HG03354 (cell line): ENCODE measurements around the gene PCNT.
"Not testable (repeated sequence)": the region's sequence is repeated elsewhere in the genome, so short reads cannot be mapped to it uniquely, and the experiment has no call there.

ENCODE experiments used
- ATAC-seq: cut with Tn5 transposase; IDR thresholded peaks from one replicate; pipeline ENCODE4 v1.9.1; 2021; ENCODE audit warnings: mild to moderate bottlenecking; ENCODE audit not compliant: unreplicated experiment, poor library complexity, severe bottlenecking

PCNT gene

DNA sequence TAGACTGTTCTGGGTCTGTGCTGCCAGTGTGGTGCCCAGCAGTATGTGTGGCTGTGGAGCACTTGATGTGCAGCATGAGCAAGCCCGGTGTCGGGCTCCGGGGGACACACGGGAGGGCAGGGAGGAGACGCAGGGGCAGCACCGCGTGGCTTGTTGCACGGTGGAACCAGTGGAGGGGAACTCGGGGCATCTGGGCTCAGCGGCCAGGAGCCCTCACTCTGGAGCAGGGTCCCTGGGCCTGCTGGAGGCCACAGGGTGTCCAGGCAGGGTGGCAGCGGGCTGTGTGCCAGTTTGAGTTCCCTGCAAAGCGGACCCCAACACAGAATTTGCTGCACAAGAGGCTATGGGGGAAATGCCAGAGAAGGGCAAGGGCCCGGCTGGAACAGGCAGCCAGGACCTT lies 30.6 kb downstream of the PCNT start:
- ATAC-seq, result no peak

DNA sequence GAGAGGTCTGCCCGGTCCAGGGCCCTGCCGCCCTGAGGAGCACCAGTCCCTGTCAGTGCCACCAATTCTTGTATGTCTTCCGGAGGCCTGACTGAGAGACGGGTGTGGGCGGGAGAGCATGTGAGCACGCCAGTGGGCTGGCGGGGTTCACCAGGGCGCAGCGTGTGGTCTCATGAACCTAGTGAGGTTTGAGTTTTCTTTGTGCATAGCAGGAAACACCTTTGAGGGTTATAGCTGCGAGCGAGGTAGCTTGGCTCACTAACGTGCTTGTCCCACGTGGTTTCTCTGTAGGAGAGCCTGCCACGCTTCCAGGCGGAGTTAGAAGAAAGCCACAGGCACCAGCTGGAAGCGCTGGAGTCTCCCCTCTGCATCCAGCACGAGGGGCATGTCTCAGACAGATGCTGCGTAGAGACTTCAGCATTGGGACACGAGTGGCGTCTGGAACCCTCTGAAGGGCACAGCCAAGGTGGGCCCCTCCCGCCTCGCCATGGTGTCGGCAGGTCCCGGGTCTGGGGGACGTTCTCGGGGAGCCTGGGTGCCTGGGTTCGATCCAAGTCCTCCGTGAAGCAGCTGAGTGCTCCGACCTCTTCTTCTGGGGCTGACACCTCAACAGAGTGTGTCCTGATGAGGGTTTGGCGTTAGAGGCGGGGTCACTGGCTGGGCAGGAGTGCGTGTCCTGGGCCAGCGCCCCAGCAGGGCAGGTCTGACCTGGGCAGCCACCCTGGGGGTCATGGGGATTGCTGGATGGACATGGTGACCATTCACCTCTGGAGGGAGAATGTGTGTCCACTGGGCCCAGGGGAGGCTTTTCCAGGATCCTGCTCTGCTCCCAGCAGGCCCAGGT lies 31.4 kb downstream of the PCNT start:
- ATAC-seq, result no peak

DNA sequence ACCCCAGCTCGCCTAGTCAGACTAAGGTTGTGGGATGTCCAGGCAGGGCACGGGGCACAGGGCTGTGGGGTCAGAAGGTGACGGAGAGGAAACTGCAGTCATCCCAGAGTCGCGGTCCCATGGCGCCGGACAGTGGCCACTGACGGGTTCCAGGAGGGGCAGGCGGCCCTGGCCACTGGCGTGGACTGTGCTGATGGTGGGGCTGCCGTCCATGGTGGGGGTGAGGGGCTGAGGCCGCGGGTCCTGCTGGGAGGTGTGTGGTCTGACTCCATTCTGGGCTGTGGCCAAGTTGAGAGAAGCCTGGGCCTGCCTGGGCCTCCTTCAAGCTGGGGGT lies 32.0 kb downstream of the PCNT start:
- no peak for ATAC-seq

DNA sequence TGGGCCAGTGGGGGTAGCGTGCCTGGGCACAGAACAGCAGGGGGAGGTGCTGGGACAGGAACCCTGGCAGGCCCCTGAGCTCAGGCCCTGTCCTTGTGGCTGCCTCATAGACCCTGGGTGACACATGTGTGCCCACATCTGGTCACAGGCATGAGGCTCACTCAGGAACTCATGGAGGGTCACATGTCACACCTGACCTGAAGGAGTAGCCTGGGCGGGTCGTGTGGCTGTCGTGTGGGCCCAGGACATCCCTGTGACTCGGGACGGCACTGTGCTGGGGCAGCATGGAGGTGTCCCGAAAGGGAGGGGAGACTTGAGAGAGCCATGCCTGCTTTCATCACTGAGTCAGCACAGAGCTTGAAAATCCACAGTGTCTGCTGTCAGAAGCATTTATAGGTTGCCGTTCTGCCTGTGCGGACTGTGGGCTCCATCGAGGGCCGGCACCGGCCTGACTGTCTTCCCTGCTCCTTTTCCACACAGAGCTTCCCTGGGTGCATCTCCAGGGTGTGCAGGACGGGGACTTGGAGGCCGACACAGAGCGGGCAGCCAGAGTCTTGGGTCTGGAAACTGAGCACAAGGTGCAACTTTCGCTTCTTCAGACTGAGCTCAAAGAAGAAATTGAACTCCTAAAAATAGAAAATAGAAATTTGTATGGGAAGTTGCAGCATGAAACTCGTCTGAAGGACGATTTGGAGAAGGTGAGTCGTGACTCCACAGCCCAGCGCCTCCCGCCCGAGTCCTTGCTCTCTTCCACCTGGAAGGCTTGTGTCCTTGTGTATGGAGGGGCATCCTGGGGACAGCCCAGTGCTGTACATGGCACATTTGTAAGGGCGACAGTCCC lies 32.8 kb downstream of the PCNT start:
- no peak for ATAC-seq

DNA sequence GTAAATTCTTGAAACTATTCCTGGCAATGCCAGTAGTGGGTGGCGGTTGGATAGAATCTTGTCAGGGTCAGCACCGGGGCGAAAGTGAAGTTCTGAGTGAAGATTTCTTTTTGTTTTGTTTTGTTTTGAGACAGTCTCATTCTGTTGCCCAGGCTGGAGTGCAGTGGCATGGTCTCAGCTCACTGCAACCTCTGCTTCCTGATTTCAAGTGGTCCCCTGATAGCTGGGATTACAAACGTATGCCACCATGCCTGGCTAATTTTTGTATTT lies 33.3 kb downstream of the PCNT start:
- no peak for ATAC-seq

DNA sequence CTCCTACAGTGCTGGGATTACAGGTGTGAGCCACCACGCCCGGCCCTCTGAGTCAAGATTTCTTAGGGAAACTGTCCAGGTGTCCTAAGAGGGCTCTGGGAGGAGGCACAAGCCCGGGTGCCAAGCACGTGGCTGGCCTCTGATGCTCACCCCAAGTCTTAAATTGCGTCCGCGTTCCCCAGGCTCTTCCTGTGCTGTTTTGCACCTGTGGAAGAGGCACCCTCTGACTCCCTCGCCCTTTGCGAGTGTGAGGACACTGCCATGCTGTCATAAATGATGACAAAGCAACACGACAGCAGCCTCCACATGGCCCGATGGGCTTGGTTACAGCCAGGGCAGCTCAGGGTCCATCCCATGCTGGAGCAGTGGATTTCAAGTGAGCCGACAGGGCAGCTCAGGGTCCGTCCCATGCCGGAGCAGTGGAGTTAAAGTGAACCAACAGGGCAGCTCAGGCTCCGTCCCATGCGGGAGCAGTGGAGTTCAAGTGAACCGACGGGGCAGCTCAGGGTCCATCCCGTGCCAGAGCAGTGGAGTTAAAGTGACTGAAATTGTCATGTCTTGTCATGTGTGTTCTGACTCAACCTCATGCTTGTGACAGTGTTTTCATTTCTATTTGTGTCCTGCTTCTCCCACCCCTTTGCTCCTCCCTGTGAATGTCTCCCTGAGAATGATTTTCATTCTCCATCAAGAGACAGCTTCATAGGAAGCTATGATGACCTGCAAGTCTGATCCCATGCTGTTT lies 33.9 kb downstream of the PCNT start:
- no peak for ATAC-seq

DNA sequence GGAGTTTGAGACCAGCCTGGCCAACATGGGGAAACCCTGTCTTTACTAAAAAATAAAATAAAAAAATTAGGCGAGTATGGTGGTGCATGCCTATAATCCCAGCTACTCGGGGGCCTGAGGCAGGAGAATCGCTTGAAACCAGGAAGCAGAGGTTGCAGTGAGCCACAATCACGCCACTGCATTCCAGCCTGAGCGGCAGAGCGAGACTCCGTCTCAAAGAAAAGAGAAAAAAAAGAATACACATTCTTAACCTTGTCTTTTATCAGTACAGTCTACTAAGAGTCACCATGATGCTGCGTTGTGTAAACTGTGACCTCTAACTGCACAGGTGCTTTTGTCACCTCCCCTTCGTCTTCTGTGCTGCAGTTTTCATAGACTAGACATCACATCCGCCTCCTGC lies 37.2 kb downstream of the PCNT start:
- ATAC-seq, result no peak

DNA sequence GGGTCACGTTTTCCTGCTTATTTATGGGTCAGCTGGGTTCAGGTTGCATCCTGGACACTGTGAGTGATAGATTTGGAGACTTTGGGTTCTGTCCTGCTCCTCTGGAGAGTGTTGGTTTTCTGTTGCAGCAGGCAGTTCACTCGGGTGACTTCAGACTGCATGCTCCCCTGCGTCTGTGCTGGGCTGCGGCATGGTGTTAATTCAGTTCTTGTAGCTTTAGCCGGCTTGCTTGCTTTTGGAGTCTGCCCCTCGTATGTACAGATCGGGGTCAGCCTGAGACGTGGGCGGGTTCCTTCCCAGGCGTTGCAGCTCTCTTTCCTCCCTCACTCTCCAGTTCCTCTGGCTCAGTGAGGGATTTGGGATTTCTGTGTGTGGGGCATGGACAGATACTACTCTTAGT lies 38.0 kb downstream of the PCNT start:
- ATAC-seq, result no peak

DNA sequence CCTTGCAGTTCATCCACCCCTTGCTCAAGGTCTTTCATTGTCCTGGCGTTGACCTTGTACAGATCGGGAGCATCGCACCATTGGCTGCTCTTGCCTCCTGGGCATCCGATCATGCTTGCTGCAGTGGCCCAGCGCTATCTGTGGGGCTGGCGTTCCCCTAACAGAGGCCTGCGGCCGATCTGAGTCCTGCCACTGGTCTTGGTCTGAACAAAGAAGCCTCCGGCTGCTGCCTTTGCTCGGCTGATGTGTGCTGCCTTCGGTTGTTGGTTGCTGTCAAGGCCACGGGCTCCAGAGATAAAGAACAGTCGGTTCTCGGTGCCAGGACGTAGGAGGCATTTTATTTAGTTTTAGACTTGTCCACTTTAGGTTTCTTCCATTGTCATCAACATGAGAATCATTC lies 39.0 kb downstream of the PCNT start:
- ATAC-seq, result no peak

DNA sequence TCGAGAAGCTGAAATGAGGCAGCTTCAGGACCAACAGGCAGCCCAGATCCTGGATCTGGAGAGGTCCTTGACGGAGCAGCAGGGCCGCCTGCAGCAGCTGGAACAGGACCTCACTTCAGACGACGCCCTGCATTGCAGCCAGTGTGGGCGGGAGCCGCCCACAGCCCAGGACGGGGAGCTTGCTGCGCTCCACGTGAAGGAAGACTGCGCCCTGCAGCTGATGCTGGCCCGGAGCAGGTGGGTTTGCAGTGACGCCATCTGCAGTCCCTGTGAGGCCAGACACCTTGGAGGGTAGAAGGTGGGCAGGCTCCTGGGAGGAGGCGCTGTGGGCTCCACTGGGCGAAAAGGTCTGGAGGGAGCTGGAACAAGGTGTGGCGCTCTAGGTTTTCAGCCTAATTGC lies 39.7 kb downstream of the PCNT start:
- ATAC-seq, result no peak

DNA sequence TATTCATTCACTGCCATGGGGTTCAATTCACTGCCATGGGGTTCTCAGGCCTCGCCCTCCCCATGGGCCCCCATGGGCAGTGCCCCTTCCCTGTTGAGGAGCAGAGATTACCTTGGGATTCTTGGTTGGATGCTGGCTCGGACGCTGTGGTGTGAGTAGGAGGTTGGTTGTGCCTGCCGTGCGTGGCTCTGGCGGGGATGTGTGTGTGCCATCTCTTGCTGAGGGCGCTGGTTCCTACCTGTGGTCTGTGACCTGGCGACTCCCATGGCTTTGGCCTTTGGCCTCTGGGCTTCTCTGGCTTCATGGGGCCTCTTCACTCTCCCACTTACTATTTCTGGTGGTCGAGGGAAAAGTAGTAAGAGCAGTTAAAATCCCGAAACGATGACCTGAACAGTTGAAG lies 42.1 kb downstream of the PCNT start:
- no peak for ATAC-seq

DNA sequence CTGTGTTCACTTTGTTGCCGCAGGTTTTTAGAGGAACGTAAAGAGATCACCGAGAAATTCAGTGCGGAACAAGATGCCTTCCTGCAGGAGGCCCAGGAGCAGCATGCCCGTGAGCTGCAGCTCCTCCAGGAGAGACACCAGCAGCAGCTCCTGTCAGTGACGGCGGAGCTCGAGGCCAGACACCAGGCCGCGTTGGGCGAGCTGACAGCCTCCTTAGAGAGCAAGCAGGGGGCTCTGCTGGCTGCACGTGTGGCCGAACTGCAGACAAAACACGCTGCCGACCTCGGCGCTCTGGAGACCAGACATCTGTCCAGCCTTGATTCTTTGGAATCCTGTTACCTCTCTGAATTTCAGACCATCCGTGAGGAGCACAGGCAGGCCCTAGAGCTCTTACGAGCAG lies 42.6 kb downstream of the PCNT start:
- no peak for ATAC-seq

DNA sequence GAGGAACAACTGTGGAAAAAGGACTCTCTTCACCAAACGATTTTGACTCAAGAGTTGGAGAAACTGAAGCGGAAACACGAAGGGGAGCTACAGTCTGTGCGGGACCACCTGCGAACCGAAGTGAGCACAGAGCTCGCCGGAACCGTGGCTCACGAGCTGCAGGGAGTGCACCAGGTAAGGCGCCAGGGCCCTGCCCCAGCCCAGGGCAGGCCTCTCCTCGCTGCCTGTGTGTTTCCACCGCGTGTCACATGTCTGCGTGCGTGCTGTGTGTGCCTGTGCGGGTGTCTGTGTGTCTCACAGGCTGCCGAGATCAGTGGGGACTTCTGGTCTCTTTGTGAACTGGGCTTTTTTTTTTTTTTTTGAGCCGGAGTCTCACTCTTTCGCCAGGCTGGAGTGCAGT lies 43.0 kb downstream of the PCNT start:
- no peak for ATAC-seq

DNA sequence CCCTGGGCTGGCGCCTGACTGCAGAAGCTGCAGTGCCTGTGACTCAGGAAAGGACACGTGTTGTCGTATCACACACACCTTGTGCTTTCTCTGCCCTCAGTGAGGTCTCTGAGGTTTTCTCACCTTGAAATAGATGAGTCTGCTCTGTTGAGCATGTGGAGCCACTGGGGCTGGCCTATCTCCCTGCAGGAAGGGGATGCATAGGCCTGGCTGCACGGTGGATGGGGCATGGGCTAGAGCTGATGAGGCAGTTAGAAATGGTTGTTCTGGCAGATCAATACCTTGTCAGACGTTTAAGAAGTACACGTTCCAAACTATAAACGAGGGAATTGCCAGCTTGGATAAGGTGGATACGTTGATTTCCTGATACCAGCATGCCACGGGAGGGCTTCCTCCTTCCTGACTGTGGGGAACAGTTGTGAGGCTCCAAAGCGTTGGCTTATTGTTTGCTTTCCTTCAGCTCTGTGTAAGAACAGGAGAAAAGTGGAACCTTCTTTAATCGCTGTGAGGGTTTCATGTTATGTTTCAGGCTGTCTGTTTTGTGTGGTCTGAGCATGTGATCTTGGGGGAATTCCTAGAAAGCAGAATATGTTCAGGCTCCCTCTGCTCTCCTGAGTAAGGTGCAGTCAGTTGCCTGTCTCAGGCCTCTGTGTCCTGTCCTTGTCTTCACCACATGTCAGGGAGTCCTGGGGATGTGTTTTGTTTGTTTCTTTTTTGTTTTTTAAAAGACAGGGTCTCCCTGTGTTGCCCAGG lies 44.8 kb downstream of the PCNT start:
- peak; percentile 53 for ATAC-seq

DNA sequence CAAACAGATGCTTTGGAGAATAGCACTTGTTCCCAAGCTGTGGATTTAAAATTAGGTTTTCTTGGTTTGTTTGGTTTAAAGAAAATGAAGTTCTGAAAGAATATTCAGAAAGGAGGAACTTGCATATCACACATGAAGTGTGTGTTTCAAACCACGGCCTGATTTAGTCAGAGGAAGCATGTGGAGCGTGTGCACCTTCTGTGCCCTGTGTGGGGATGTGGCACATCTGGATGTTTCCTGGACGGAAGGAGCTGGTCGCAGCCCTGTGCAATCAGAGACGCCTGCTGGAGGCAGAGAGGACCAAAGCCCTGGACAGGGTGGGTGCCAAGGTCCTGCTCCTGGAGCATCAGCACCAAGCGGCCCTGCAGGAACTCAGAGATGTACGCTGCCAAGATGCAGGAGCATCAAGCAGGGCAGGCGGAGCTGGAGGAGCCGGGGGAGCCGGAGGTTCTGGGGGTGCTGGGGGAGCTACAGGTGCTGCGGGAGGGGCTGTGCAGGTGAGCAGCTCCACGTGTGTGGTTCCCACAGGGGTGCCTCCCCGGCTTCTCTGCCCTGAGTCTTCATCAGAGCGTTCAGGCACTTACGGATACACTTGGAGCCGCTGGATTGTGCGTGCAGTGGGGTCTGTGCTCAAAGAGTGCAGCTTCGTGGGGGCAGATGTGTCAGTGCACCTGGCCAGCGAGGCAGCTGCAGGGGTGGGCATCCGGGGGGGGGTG lies 45.7 kb downstream of the PCNT start:
- no peak for ATAC-seq

DNA sequence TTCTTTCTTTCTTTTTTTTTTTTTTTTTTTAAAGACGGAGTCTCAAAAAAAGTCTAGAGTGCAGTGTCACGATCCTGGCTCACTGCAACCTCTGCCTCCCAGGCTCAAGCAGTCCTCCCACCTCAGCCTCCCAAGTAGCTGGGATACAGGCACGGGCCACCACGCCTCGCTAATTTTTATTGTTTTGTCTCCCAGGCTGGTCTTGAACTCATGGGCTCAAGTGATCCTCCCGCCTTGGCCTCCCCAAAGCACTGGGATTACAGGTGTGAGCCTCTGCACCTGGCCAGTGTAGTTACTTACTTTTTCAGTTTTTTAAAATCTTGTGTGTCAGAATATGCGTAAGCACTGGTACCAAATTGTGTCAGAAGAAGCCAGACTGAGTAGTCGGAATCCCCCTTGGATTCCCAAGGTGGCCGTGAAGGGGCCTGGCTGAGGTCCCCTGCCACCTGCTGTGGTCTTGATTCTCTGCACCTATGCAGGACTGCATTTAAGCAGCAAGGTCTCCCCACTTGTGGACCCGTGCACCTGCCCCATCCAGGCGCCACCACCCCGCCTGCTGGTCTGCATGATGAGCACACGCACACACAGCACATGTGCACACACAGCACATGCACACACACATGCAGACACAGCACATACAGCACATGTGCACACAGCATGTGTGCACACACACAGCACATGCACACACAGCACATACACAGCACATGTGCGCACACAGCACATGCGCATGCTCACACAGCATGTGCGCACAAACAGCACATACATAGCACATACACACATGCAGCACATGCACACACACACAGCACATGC lies 47.5 kb downstream of the PCNT start:
- no peak for ATAC-seq

DNA sequence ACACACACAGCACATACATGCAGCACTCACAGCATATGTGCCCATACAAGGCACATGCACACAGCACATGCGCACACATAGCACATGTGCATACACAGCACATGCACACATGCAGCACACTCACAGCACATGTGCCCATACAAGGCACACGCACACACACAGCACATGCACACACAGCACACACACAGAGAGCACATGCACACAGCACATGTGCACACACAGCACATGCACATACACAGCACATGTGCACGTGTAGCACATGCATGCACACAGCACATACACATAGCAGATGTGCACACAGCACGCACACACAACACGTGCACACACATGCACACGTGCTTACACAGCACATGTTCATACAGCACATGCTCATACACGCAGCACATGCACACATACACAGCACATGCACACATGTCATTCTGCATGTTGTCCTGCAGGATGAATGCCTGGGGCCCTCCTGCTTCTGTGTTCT lies 48.1 kb downstream of the PCNT start:
- ATAC-seq, result no peak

DNA sequence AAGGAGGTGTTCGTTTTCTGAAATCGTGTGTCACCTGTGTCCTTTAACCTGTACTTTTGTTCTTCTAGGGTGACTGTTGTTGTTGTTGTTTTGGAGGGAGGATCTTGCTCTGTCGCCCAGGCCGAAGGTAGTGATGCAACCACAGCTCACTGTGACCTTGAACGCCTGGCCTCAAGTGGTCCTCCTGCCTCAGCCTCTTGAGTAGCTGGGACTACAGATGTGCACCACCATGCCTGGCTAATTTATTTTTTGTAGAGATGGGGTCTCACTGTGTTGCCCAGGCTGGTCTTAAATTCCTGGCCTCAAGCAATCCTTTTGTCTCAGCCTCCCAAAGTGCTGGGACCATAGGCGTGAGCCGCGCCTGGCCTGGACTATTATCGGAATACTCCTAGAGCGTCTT lies 49.0 kb downstream of the PCNT start:
- ATAC-seq, result not testable (repeated sequence)
